RWPE1 (cell line): ENCODE data around the gene ATP6V0D1.

ENCODE experiments used
- CTCF ChIA-PET: fragments of 350-600 bp; sonication (Branson Sonifier 250); formaldehyde crosslinking; extraction: SDS; loops from one replicate; lab custom pipeline; 2021; lab: Yijun Ruan, JAX
- POLR2A ChIA-PET: fragments of 400-600 bp; formaldehyde crosslinking; extraction: SDS; loops from one replicate; lab custom pipeline; 2020; ENCODE audit warnings: antibody characterized with exemption; ENCODE audit not compliant: low non-redundant PET; lab: Yijun Ruan, JAX
- DNase-seq: peaks from one replicate; pipeline ENCODE4 v3.0.0; 2012; ENCODE audit warnings: low spot score
- H3K27ac ChIP-seq: fragments of 450-650 bp; 2 replicates; pipeline ENCODE4 v1.5.1; 2017
- TF ChIP-seq, protein P1 (sequence below): fragments of 450-650 bp; conservative IDR thresholded peaks from 2 replicates; pipeline ENCODE4 v1.5.1; 2017; ENCODE audit warnings: low read depth, mild to moderate bottlenecking

ATP6V0D1 gene

DNA sequence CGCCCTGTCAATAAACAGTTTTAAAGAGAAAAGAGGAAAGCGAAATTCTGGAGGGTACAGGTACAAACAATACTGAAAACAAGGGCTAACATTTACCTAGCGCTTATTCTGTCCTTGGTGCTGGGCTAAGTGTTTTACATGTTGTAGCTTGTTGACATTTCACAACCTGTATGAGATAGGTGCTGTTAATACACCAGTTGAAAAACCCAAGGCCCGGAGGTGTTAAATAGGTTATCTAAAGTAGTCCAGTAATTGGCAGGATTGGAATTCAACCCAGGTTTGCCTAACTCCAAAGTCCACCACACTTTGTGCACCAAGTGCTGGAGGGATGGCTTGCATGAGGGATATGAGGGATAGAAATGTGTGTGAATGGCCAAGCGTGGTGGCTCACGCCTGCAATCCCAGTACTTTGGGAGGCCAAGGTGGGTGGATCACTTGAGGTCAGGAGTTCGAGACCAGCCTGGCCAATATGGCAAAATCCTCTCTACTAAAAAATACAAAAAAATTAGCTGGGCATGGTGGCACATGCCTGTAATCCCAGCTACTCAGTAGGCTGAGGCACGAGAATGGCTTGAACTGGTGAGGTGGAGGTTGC, 2.9 kb downstream of the ATP6V0D1 start:
- TF ChIP-seq, protein P1, sequence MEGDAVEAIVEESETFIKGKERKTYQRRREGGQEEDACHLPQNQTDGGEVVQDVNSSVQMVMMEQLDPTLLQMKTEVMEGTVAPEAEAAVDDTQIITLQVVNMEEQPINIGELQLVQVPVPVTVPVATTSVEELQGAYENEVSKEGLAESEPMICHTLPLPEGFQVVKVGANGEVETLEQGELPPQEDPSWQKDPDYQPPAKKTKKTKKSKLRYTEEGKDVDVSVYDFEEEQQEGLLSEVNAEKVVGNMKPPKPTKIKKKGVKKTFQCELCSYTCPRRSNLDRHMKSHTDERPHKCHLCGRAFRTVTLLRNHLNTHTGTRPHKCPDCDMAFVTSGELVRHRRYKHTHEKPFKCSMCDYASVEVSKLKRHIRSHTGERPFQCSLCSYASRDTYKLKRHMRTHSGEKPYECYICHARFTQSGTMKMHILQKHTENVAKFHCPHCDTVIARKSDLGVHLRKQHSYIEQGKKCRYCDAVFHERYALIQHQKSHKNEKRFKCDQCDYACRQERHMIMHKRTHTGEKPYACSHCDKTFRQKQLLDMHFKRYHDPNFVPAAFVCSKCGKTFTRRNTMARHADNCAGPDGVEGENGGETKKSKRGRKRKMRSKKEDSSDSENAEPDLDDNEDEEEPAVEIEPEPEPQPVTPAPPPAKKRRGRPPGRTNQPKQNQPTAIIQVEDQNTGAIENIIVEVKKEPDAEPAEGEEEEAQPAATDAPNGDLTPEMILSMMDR: no peak

DNA sequence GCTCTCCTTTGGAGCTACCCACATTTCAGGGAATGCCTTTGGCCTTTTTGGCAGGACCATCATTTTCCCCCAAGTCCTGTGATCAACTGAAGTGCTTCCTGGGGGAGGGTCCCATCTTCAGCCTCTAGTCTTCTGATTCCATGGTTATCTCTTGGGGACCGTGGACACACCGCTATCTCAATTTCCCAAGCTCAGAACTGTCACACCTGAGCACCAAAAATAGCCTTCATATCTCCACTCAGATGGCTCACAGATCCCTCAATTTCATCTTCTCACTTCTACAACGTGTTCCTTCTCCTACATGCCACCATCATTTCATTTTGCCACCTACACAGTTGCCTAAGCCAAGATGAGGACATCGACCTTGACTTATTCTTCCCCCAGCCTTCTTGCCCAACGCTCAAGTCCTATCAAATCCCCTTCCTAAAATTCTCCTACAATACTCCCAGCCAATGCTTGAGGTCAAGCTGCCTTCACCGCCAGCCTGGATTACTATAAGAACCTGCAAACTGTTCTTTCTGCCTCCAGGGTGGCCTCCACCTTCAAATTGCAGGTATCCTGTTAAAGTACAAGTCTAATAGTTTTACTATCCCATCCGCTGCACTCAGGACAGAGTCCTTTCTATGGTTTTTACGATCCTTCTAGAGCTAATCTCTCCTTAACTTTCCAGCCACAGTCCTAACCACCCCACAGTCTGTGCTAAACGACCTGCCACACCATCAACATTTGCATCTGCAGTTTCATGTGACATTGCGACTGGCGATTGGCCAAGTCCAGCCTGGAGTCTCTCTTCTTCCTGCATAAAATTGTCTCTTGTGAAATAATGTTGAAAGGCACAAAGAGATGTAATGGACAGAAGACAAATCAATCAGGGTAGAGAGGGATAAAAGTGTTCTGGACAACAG, 6.2 kb downstream of the ATP6V0D1 start:
- TF ChIP-seq, protein P1: no peak
- no peak for DNase-seq
- H3K27ac ChIP-seq: no peak overlapping the region
- ChIA-PET POLR2A (no interaction called here), CTCF (interaction anchor here (1.0 kb wide), 1 partner anchor 9 kb away, joined by 5 read pairs; no protein-coding TSS in a partner anchor)

More for the DNA sequence above, 2.9 kb downstream of the ATP6V0D1 start:
- no peak for DNase-seq
- peak overlapping the region; percentile 32 for H3K27ac ChIP-seq
- ChIA-PET POLR2A (no interaction called here), CTCF (no interaction called here)

- POLR2A ChIA-PET: no interaction called here
- DNase-seq: no peak
- CTCF ChIA-PET: interaction anchor here (0.5 kb wide), 1 partner anchor 365 kb away, joined by 3 read pairs; no protein-coding TSS in a partner anchor
- 0 out of 2 replicates have a peak overlapping the region, but pooled peaks have one; percentile 6 for H3K27ac ChIP-seq
- TF ChIP-seq, protein P1: no peak
Observed at GRCh38 chr16:67471758-67472384, 9.1 kb downstream of the ATP6V0D1 start.

GRCh38 chr16:67470359-67470758, 10.6 kb downstream of the ATP6V0D1 start:
- POLR2A ChIA-PET: no interaction called here
- TF ChIP-seq, protein P1: no peak
- CTCF ChIA-PET: no interaction called here
- peak overlapping the region; percentile 29; the same call in 1 of the 2 replicates for H3K27ac ChIP-seq
- DNase-seq: no peak

DNA sequence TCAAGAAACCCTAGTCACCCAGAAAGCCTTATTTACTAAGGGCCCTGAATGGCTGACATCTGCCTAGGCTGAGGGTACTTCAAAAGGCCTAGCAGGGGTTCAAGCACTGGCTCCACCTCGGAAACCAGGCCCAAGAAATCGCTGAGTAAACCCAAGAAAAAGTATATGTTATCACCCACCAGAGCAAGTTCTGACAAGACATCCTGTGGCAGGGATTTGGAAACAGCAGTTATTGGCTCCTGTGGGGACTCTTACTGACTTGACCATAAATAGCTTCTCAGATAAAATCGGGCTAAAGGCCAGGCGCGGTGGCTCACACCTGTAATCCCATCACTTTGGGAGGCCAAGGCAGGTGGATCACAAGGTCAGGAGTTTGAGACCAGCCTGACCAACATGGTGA, 12.2 kb downstream of the ATP6V0D1 start:
- POLR2A ChIA-PET: interaction anchor here (1.1 kb wide), 1 partner anchor 12 kb away, joined by 3 read pairs; the partner anchor contains the start of gene ATP6V0D1
- peak overlapping the region; percentile 72 for H3K27ac ChIP-seq
- CTCF ChIA-PET: interaction anchor here (1.9 kb wide), 1 partner anchor 41 kb away, joined by 6 read pairs; no protein-coding TSS in a partner anchor
- no peak for DNase-seq
- TF ChIP-seq, protein P1: no peak

GRCh38 chr16:67466581-67466980, 14.4 kb downstream of the ATP6V0D1 start:
- ChIA-PET CTCF (interaction anchor here (0.7 to 2.5 kb wide), 10 partner anchors 9 to 208 kb away, joined by 3 to 19 read pairs (median 5); no protein-coding TSS in a partner anchor), POLR2A (no interaction called here)
- DNase-seq: no peak
- H3K27ac ChIP-seq: peak overlapping the region; percentile 25
- TF ChIP-seq, protein P1: no peak
